Neuron (in vitro differentiated cells): ENCODE measurements around the gene ICA1.

Source experiments
- H2AFZ ChIP-seq: one replicate; pipeline ENCODE4 v1.6.1; 2013; ENCODE audit warnings: low read depth, mild to moderate bottlenecking, inconsistent platforms, low read length, moderate library complexity
- H3K27me3 ChIP-seq: one replicate; pipeline ENCODE4 v1.6.1; 2013; ENCODE audit warnings: low read length; ENCODE audit not compliant: insufficient read depth
- H3K36me3 ChIP-seq: one replicate; pipeline ENCODE4 v1.6.1; 2013; ENCODE audit warnings: low read length; ENCODE audit not compliant: insufficient read depth
- H3K4me1 ChIP-seq: one replicate; pipeline ENCODE4 v1.6.1; 2013; ENCODE audit warnings: low read length; ENCODE audit not compliant: insufficient read depth
- H3K4me3 ChIP-seq: 2 replicates; pipeline ENCODE4 v1.5.1; 2013; ENCODE audit warnings: mild to moderate bottlenecking, low read length, moderate library complexity
- H3K9me3 ChIP-seq: one replicate; pipeline ENCODE4 v1.6.1; 2013; ENCODE audit warnings: low read length

The ICA1 gene

DNA sequence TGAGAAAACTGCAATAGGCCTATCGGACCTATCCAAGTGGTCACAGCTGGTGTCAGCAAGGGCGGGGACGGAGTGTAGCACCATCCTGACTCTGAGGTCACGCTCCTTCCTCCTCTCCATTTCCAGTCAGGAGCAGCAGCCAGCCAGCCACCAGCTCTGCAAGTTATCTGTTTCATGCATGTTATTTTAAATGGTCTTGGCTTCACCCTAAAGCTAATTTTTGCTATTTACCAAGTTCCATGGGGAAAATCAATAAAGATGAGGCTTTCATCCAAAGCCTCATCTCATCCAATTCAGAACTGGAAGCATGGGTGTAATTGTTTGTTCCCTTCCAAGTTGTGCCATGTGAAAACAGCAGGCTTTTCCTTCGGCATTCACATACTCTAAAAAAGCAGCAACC is 49.3 kb downstream of the ICA1 start:
- no peak overlapping the region for H2AFZ ChIP-seq
- H3K4me1 ChIP-seq: peaks cover 66% of the 10 kb centered on the region
- no peaks in the 10 kb centered on the region for H3K27me3 ChIP-seq

DNA sequence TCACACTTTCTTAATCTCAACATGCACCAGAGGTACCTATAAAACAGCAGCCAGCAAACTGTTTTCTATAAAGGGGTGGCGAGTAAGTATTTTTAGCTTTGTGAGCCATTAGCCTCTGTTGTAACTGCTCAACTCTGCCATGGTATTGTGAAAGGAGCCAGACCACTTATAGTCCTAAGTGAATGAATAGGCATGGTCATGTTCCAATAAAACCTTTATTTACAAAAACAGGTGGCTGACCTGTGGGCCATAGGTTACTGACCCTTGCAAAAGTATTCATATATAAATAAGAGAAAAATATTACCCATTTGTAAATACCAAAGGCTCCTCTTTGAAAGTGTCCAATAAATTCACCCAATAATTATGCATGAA is 50.3 kb downstream of the ICA1 start:
- no peaks in the 10 kb centered on the region for H3K36me3 ChIP-seq
- H2AFZ ChIP-seq: no peak overlapping the region
- H3K4me3 ChIP-seq: no peak overlapping the region
- no peaks in the 10 kb centered on the region for H3K27me3 ChIP-seq
- H3K4me1 ChIP-seq: peaks cover 69% of the 10 kb centered on the region
- H3K9me3 ChIP-seq: no peaks in the 10 kb centered on the region

More for the DNA sequence above, 49.3 kb downstream of the ICA1 start:
- H3K4me3 ChIP-seq: no peak overlapping the region
- no peaks in the 10 kb centered on the region for H3K36me3 ChIP-seq
- no peaks in the 10 kb centered on the region for H3K9me3 ChIP-seq

DNA sequence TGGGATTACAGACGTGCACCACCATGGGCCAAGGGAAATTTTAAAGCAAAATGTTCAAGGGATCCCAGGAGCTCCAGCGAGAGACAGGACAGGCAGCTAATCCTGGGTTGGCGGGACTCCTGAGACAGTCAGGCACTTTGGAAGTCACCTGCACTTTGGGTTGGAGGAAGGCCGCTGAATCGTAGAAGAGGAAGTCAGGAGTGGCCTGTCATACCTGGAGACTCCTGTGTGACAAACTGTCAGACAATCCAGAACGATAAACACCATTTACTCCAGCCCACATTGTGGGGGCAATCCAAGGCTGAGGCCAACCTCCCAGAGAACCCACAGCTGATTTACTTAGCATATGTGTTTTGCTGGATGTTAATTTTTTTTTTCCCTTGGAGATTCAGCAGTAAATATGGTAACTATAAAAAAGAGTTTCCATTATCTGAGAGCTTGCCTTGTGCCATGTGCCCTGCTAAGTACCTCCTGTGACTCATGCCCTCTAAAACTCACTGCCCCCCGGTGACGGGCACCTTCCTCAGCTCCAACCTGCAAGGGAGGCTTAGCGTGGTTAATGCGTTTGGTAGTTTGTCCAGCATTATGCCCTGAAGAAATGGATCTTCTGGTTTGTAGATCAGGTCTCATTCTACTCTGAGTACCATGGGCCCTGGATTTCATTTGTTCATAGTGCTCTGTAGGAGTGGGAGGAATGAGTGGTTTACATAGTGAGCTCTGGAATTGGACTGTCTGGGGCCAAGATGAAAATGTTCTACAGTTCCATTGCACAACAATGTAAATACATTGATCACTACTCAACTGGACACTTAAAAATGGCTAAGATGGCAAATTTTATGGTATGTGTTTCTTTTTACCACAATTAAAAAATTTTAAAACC is 50.9 kb downstream of the ICA1 start:
- Histone ChIP-seq H3K36me3 (no peaks in the 10 kb centered on the region), H3K27me3 (no peaks in the 10 kb centered on the region), H3K4me1 (peaks cover 71% of the 10 kb centered on the region), H3K4me3 (no peak overlapping the region), H3K9me3 (no peaks in the 10 kb centered on the region), H2AFZ (no peak overlapping the region)

DNA sequence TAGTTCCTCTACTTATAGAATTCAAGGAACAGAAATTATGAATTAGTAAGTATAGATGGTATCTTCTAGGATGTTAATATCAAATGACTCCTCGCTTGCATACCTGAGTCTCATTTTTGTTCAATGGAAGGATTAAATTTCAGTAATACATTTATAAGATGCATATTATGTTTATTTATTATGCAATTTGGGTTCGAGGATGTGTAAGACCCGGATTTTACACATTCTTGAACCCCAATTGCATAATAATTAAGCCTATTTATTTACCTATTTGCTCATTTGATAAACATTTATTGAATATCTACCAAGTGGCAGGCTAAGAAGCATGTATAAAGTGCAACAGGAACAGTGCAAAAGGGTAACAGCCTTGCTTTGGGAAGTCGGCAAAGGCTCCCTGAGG is 52.6 kb downstream of the ICA1 start:
- no peaks in the 10 kb centered on the region for H3K27me3 ChIP-seq
- no peaks in the 10 kb centered on the region for H3K36me3 ChIP-seq
- peaks cover 65% of the 10 kb centered on the region for H3K4me1 ChIP-seq
- no peaks in the 10 kb centered on the region for H3K9me3 ChIP-seq
- H2AFZ ChIP-seq: no peak overlapping the region
- H3K4me3 ChIP-seq: no peak overlapping the region

DNA sequence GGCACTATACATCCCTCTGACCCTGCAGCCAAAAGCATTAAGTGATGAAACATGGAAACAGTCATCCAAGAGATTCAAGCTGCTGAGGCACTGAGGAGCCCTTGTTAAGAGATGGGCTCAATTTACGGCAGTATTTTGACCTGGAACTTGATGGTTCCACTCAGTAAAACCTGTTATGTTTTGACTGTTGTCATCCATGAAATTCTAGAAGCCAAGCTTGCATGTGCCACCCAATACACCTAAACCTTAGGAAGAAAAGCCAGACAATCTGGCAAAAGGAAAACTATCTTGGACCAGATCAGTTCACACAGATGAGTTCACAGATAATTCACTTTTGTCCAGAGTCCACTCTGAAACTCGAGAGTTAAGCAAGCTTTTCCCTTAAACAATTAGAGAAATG is 53.2 kb downstream of the ICA1 start:
- H3K36me3 ChIP-seq: no peaks in the 10 kb centered on the region
- H3K9me3 ChIP-seq: no peaks in the 10 kb centered on the region
- H3K4me1 ChIP-seq: peaks cover 65% of the 10 kb centered on the region
- H3K4me3 ChIP-seq: no peak overlapping the region
- H3K27me3 ChIP-seq: no peaks in the 10 kb centered on the region
- H2AFZ ChIP-seq: no peak overlapping the region

DNA sequence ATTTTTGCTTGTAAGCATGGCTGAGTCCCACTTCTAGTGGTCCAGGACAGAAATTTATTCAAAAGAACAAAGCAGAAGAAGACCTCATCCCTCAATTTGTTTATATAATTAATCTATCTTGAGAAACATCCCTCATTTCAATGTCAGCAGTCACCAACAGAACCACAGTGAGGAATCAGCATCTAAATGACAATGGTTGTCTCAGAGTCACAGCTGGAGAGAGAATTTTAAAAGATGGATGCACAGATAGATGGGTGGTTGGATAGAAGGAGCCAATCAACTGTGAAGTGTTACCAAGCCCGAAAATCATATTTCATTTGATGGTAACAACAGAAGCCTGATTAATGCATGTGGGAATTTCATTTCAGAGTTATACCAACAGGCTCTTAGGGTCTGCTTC is 55.0 kb downstream of the ICA1 start:
- no peak overlapping the region for H2AFZ ChIP-seq
- no peaks in the 10 kb centered on the region for H3K27me3 ChIP-seq
- H3K9me3 ChIP-seq: no peaks in the 10 kb centered on the region
- peaks cover 48% of the 10 kb centered on the region for H3K4me1 ChIP-seq
- no peaks in the 10 kb centered on the region for H3K36me3 ChIP-seq
- H3K4me3 ChIP-seq: no peak overlapping the region

DNA sequence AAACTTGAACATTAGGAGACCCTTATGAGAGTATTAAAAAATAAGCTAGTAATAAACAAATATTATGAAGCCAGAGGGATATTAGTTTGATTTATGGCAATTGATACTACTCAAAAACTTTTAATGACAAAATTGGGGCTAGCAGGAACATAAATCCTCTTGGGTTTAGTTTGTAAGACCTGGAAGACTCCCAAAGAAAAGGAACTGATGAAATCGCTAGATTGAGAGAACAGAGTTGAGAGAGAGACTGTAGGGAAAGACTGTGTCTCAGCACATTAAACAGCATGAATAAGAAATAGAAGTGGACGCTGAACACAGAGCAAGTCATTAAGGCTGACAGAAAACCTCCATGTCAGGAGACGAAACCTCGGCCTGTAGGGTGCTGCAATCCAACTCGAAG is 56.4 kb downstream of the ICA1 start:
- no peaks in the 10 kb centered on the region for H3K9me3 ChIP-seq
- H3K27me3 ChIP-seq: no peaks in the 10 kb centered on the region
- no peak overlapping the region for H3K4me3 ChIP-seq
- H2AFZ ChIP-seq: no peak overlapping the region
- no peaks in the 10 kb centered on the region for H3K36me3 ChIP-seq
- peaks cover 34% of the 10 kb centered on the region for H3K4me1 ChIP-seq

DNA sequence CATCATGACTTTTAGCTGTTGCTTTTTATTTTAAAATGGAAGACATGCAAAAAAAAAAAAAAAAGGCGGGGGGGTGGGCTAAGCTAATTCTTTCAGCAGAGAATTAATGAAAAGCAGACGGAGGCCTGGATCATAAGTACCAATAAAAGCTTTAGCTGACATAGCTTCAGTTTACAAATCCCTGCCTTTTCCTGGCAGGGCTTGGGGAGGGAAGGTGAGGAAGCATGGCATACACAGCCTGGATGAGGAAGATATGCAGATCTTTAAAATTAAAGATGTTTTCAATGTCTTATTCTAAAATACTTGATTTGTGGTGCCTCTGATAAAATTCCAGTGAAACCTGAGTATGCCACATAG is 57.0 kb downstream of the ICA1 start:
- H2AFZ ChIP-seq: no peak overlapping the region
- H3K9me3 ChIP-seq: no peaks in the 10 kb centered on the region
- peaks cover 28% of the 10 kb centered on the region for H3K4me1 ChIP-seq
- H3K4me3 ChIP-seq: no peak overlapping the region
- no peaks in the 10 kb centered on the region for H3K27me3 ChIP-seq
- no peaks in the 10 kb centered on the region for H3K36me3 ChIP-seq

DNA sequence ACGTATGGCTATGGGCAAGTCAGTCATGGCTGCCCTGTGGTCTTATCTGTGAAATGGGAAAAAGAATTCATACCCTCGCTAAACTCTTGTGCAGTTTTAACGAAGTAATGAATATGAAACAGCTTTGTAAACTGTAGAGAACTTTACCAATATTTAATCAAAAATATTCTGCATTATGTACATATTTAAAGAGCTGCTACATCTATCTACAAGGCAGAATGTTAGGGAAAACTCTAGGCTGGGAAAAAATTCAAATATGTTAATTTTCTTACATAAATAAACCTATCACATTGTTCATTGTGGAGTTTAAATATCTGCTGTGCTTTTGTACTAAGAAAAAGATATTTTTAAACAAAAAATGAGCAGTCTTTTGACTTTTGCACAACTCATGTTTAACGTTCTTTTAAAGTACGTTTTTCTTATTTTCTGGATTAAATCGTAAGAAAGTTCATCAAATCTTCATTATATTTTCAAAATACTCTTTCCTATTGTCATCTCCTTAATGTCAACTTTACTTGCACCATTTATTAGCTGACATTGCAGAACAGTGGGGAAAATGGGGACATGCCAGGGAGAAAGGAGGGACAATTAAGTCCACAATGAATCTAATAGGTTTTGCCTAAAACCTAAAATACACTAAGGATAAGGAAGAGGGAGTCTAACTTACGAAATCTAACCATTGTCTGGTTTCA is 57.5 kb downstream of the ICA1 start:
- Histone ChIP-seq H3K36me3 (no peaks in the 10 kb centered on the region), H3K4me3 (no peak overlapping the region), H3K27me3 (no peaks in the 10 kb centered on the region), H2AFZ (no peak overlapping the region), H3K4me1 (peaks cover 23% of the 10 kb centered on the region), H3K9me3 (no peaks in the 10 kb centered on the region)

DNA sequence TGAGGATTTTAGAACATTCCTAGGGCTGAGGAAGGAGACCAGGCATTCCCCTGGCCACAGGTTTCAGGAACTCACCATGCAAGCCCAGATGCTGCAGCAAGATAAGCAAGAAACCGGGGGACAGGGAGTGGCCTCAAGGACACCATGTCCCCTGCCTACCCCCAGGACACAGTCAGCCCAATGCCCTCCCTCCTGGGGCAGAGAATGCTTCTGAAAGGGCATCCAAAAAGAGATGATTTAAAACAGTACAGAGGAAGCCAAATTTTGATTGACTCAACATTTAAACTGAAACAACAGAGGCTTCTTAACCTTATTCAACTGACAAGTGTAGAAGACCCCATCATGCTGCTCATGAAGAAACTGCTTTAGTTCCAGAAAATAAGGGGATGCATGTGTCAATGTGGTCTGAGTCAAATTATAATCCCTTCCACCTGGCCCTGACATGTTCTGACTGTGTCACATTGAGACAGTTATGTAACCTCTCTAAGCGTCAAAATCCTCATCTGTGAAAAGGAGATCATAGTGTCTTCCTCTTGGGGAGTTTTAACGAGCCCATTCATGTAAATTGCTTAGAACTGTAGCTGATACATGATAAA is 60.0 kb downstream of the ICA1 start:
- H3K4me3 ChIP-seq: no peak overlapping the region
- H3K36me3 ChIP-seq: no peaks in the 10 kb centered on the region
- H3K4me1 ChIP-seq: peaks cover 4% of the 10 kb centered on the region
- no peaks in the 10 kb centered on the region for H3K9me3 ChIP-seq
- H2AFZ ChIP-seq: no peak overlapping the region
- no peaks in the 10 kb centered on the region for H3K27me3 ChIP-seq

DNA sequence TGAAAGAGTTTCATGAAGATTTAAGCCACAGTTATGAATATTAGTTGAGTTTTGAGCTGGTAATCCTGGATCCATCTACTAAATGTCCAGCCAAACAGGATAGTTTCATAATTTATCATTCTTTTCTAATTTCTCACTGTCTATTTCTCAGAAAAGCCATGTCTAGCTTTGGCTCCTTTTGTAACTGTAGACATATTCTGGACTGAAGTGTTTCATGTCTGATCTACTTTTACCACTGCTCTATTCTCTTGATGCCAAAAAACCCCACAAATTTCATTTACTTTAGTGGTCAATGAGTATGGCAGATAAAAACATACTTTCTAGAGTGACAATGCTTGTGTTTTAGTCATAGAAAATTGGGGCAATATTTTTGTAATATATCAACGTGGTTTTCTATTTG is 61.2 kb downstream of the ICA1 start:
- Histone ChIP-seq H3K27me3 (no peaks in the 10 kb centered on the region), H3K9me3 (no peaks in the 10 kb centered on the region), H3K36me3 (no peaks in the 10 kb centered on the region), H3K4me1 (no peaks in the 10 kb centered on the region), H2AFZ (no peak overlapping the region), H3K4me3 (no peak overlapping the region)

DNA sequence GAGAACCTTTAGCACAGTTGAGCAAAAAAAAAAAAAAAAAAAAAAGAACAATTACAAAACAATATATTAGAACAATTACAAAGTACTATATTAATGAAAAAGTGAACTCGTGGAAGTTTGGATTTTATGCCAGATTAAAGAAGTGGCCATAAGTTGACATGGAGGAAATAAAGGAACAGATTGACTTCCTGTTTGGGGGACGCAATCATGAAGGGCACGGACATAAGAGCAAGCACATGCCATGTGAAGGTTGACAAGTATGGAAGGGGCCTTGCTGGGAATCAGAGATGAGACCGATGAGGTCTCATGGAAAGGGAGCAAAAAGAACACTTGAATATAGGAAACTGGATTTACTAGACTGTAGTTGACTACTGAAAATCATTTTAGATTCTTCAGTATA is 61.7 kb downstream of the ICA1 start:
- Histone ChIP-seq H3K9me3 (no peaks in the 10 kb centered on the region), H3K36me3 (no peaks in the 10 kb centered on the region), H3K27me3 (no peaks in the 10 kb centered on the region), H3K4me3 (no peak overlapping the region), H3K4me1 (no peaks in the 10 kb centered on the region), H2AFZ (no peak overlapping the region)

DNA sequence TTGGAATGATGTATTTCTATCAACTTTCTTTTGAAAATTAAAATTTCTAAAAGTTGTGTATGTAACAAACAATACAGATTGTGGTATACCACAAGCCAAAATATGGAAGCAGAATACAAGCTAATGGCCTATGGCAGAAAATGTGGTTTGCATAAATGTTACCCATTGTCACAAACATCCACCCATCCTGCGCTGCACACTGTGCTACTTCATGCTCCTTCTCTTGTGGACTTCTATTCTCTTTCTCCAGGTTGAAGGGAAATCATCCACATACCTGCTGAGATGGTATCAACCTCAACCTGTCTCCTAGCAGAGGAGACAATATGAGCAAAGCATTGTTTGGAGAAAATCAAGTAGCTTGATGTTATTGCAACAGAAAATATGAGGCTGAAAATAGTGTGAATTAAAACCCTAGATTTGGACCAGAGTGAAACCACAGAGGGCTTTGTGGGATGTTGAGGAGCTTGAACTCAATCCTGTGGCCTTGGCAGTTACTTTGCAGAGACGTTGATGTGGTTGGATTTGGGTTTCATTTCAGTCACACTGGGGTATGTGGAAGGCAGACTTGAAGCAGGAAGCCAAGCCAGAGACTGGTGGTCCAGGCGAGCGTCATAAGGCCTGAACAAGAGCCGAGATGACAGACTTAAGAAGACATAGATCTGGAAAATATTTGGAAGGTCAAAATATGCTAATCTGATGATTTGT is 63.8 kb downstream of the ICA1 start:
- Histone ChIP-seq H3K4me3 (no peak overlapping the region), H3K36me3 (no peaks in the 10 kb centered on the region), H3K27me3 (no peaks in the 10 kb centered on the region), H3K4me1 (no peaks in the 10 kb centered on the region), H3K9me3 (no peaks in the 10 kb centered on the region), H2AFZ (no peak overlapping the region)
